HepG2 (cell line): ENCODE measurements around the gene HS6ST1. TPM values are rescaled to one million over a fixed set of nuclear protein-coding genes. Genes with fewer than 3 reads are reported as not detected.

Source experiments
- AHR ChIP-seq: IDR thresholded peaks from 2 replicates; pipeline ENCODE4 v1.6.1; 2018; ENCODE audit warnings: missing genetic modification reagents, missing compliant biosample characterization
- CREBL2 ChIP-seq: sonication (generic); formaldehyde crosslinking; IDR thresholded peaks from 2 replicates; pipeline ENCODE4 v1.8.1; 2023; ENCODE audit warnings: missing genetic modification reagents, mild to moderate bottlenecking, borderline replicate concordance
- DNMT1 ChIP-seq: sonication (generic); formaldehyde crosslinking; IDR thresholded peaks from 2 replicates; pipeline ENCODE4 v1.5.1; 2020; ENCODE audit warnings: mild to moderate bottlenecking, missing genetic modification reagents
- GABPB1 ChIP-seq: IDR thresholded peaks from 2 replicates; pipeline ENCODE4 v1.6.1; 2016; ENCODE audit warnings: mild to moderate bottlenecking, missing genetic modification reagents, moderate library complexity, missing compliant biosample characterization
- GATA4 ChIP-seq: sonication (generic); IDR thresholded peaks from 2 replicates; pipeline ENCODE4 v1.6.1; 2016; ENCODE audit warnings: antibody characterized with exemption, low read depth, borderline replicate concordance
- GTF3A ChIP-seq: sonication (generic); formaldehyde crosslinking; conservative IDR thresholded peaks from 2 replicates; pipeline ENCODE4 v1.4.0; 2020; ENCODE audit warnings: mild to moderate bottlenecking, missing genetic modification reagents
- HOXD1 ChIP-seq: sonication (generic); formaldehyde crosslinking; IDR thresholded peaks from 2 replicates; pipeline ENCODE4 v1.5.0; 2020; ENCODE audit warnings: missing genetic modification reagents
- KLF16 ChIP-seq, 2 experiments: sonication (generic) in 1 of 2; formaldehyde crosslinking in 1 of 2; IDR thresholded peaks; 2 replicates each; pipeline versions ENCODE4 v1.6.1 to v1.8.0; 2016 to 2023; ENCODE audit warnings: missing genetic modification reagents in 2 of 2, missing compliant biosample characterization in 1 of 2
- MED1 ChIP-seq: sonication (generic); formaldehyde crosslinking; IDR thresholded peaks from 2 replicates; pipeline ENCODE4 v1.4.0; 2020; ENCODE audit warnings: missing genetic modification reagents
- MZF1 ChIP-seq: sonication (generic); formaldehyde crosslinking; IDR thresholded peaks from 2 replicates; pipeline ENCODE4 v1.8.1; 2023; ENCODE audit warnings: mild to moderate bottlenecking, missing genetic modification reagents, borderline replicate concordance
- NFIB ChIP-seq: sonication (generic); formaldehyde crosslinking; IDR thresholded peaks from 2 replicates; pipeline ENCODE4 v1.9.0; 2021; ENCODE audit warnings: missing genetic modification reagents, mild to moderate bottlenecking, borderline replicate concordance
- NFKBIZ ChIP-seq: IDR thresholded peaks from 2 replicates; pipeline ENCODE4 v1.6.1; 2018; ENCODE audit warnings: missing genetic modification reagents, missing compliant biosample characterization
- NFYC ChIP-seq: IDR thresholded peaks from 2 replicates; pipeline ENCODE4 v1.6.1; 2016; ENCODE audit warnings: missing genetic modification reagents, missing compliant biosample characterization
- POGZ ChIP-seq: sonication (generic); formaldehyde crosslinking; IDR thresholded peaks from 2 replicates; pipeline ENCODE4 v1.4.0; 2020; ENCODE audit warnings: mild to moderate bottlenecking, missing genetic modification reagents
- RBFOX2 ChIP-seq: fragments of 200-400 bp; formaldehyde crosslinking; IDR thresholded peaks from 2 replicates; pipeline ENCODE4 v1.6.1; 2017; ENCODE audit warnings: low read depth, mild to moderate bottlenecking, low read length
- REXO4 ChIP-seq: sonication (generic); formaldehyde crosslinking; IDR thresholded peaks from 2 replicates; pipeline ENCODE4 v1.8.0; 2022; ENCODE audit warnings: missing genetic modification reagents, mild to moderate bottlenecking, borderline replicate concordance
- SAFB2 ChIP-seq: sonication (generic); formaldehyde crosslinking; IDR thresholded peaks from 2 replicates; pipeline ENCODE4 v1.5.1; 2020; ENCODE audit warnings: missing genetic modification reagents, low read depth, mild to moderate bottlenecking, borderline replicate concordance
- SATB2 ChIP-seq: sonication (generic); formaldehyde crosslinking; IDR thresholded peaks from 2 replicates; pipeline ENCODE4 v1.5.0; 2020; ENCODE audit warnings: missing genetic modification reagents
- SOX13 ChIP-seq, 3 experiments: fragments of 450-650 bp in 1 of 3; sonication (generic) in 1 of 3; formaldehyde crosslinking in 1 of 3; IDR thresholded peaks in 2 of 3; conservative IDR thresholded peaks in 1 of 3; 2 replicates each; pipeline versions ENCODE4 v1.5.0 to v1.6.1; 2016 to 2020; ENCODE audit warnings: antibody characterized with exemption in 1 of 3, mild to moderate bottlenecking in 1 of 3, missing compliant biosample characterization in 1 of 3, missing genetic modification reagents in 1 of 3, moderate library complexity in 1 of 3
- ZBED4 ChIP-seq: sonication (generic); formaldehyde crosslinking; IDR thresholded peaks from 2 replicates; pipeline ENCODE4 v1.4.0; 2020; ENCODE audit warnings: missing genetic modification reagents, borderline replicate concordance
- ZNF333 ChIP-seq: sonication (generic); formaldehyde crosslinking; IDR thresholded peaks from 2 replicates; pipeline ENCODE4 v1.4.0; 2020; ENCODE audit warnings: mild to moderate bottlenecking, missing genetic modification reagents, borderline replicate concordance
- ZNF430 ChIP-seq: sonication (generic); formaldehyde crosslinking; IDR thresholded peaks from 2 replicates; pipeline ENCODE4 v1.9.0; 2021; ENCODE audit warnings: mild to moderate bottlenecking, missing genetic modification reagents
- ZNF615 ChIP-seq: sonication (generic); formaldehyde crosslinking; IDR thresholded peaks from 2 replicates; pipeline ENCODE4 v1.5.0; 2020; ENCODE audit warnings: mild to moderate bottlenecking, missing genetic modification reagents, borderline replicate concordance
- ZNF772 ChIP-seq: sonication (generic); formaldehyde crosslinking; IDR thresholded peaks from 2 replicates; pipeline ENCODE4 v1.5.0; 2020; ENCODE audit warnings: mild to moderate bottlenecking, missing genetic modification reagents
- ZNF776 ChIP-seq: sonication (generic); formaldehyde crosslinking; IDR thresholded peaks from 2 replicates; pipeline ENCODE4 v1.4.0; 2020; ENCODE audit warnings: mild to moderate bottlenecking, missing genetic modification reagents
- ZNF841 ChIP-seq: sonication (generic); formaldehyde crosslinking; IDR thresholded peaks from 2 replicates; pipeline ENCODE4 v1.8.1; 2023; ENCODE audit warnings: missing genetic modification reagents, borderline replicate concordance
- ZSCAN21 ChIP-seq: sonication (generic); formaldehyde crosslinking; IDR thresholded peaks from 2 replicates; pipeline ENCODE4 v1.8.0; 2022; ENCODE audit warnings: mild to moderate bottlenecking, missing genetic modification reagents, moderate library complexity, borderline replicate concordance
- polyA plus RNA-seq, 8 experiments: library from polyadenylated mRNA; depleted of rRNA in 3 of 8; stranded (reverse) in 7 of 8; unstranded in 1 of 8; fragments of >200 nt; fragmentation: Illumina TruSeq in 4 of 8; extraction: Trizol in 4 of 8; gene quantifications; 2 replicates each; pipeline versions ENCODE4 v1.2.1 to v1.2.3, GENCODE V29; 2011 to 2016; ENCODE audit warnings: low read depth in 4 of 8, missing spikeins in 1 of 8, mixed read lengths in 1 of 8; ENCODE audit not compliant: insufficient read depth in 1 of 8
- total RNA-seq, 5 experiments: library from RNA; depleted of rRNA; stranded (reverse); fragments of >200 nt; fragmentation: Illumina TruSeq; extraction: Trizol; gene quantifications; 2 replicates each; pipeline ENCODE4 v1.2.3, GENCODE V29; 2016; ENCODE audit warnings: low read depth in 1 of 5

Gene HS6ST1
- total and polyA plus RNA-seq, 2 of the 13 experiments (the other 11 are each of a cell fraction or from before 2014, with no cell fraction given) = 34.5 to 84.6 TPM

- no peak for TF ChIP-seq ZNF430 (CRISPR knock-in tag)
- TF ChIP-seq NFYC (CRISPR knock-in tag) = no peak
- no peak for TF ChIP-seq GTF3A (CRISPR knock-in tag)
- TF ChIP-seq GABPB1 (CRISPR knock-in tag) = no peak
- 0 out of 2 replicates have a peak, but pooled peaks have one; percentile 34 for TF ChIP-seq REXO4 (CRISPR knock-in tag)
- peak; percentile 67 for TF ChIP-seq MED1
- TF ChIP-seq RBFOX2 = no peak
- TF ChIP-seq MZF1 (CRISPR knock-in tag) = no peak
- TF ChIP-seq NFIB (CRISPR knock-in tag) = no peak; the same call in 1 of the 2 replicates
- TF ChIP-seq SOX13 (IDR thresholded peaks at IDR 0.05) = no peak
- peak in 1 of 2 experiments; percentile 63; a peak in 2 of 4 replicates for TF ChIP-seq SOX13 (CRISPR knock-in tag; conservative IDR thresholded peaks at IDR 0.05 in 1 of 2, IDR thresholded peaks at IDR 0.05 in 1 of 2)
- TF ChIP-seq NFKBIZ (CRISPR knock-in tag) = no peak
- no peak for TF ChIP-seq ZBED4 (CRISPR knock-in tag)
- peak; percentile 47; the same call in 1 of the 2 replicates for TF ChIP-seq ZSCAN21
- TF ChIP-seq KLF16 (CRISPR knock-in tag; IDR thresholded peaks at IDR 0.05) = 0 out of 4 replicates have a peak, but pooled peaks of 1 of the 2 experiments have one; percentile 39
- TF ChIP-seq ZNF776 (CRISPR knock-in tag) = 0 out of 2 replicates have a peak, but pooled peaks have one; percentile 27
- no peak for TF ChIP-seq ZNF333 (CRISPR knock-in tag)
- TF ChIP-seq CREBL2 (CRISPR knock-in tag) = no peak
- no peak for TF ChIP-seq HOXD1 (CRISPR knock-in tag)
- TF ChIP-seq SAFB2 = 0 out of 2 replicates have a peak, but pooled peaks have one; percentile 66
- no peak for TF ChIP-seq ZNF615 (CRISPR knock-in tag)
- TF ChIP-seq GATA4 = no peak
- no peak for TF ChIP-seq POGZ
- TF ChIP-seq ZNF841 (CRISPR knock-in tag) = no peak
- TF ChIP-seq ZNF772 (CRISPR knock-in tag) = no peak
- TF ChIP-seq SATB2 (CRISPR knock-in tag) = no peak
- no peak; the same call in 1 of the 2 replicates for TF ChIP-seq AHR (CRISPR knock-in tag)
- TF ChIP-seq DNMT1 (CRISPR knock-in tag) = no peak
Observed at GRCh38 chr2:128304715-128305554, 13.7 kb downstream of the HS6ST1 start (continued).
